HCT116 (cell line): ENCODE measurements around the gene TNFRSF25. TPM values are rescaled to one million over a fixed set of nuclear protein-coding genes. Genes with fewer than 3 reads are reported as not detected.

Experiments
- ATAC-seq: fragments of 200-7000 bp; cut with Tn5 transposase; 2 replicates; pipeline ENCODE4 v1.9.1; 2020; ENCODE audit warnings: mild to moderate bottlenecking, moderate library complexity
- BruUV-seq: library from RNA; stranded (reverse); fragments of 400-500 nt; replicated peaks from 2 replicates; lab custom pipeline; 2021; lab: Mats Ljungman, UMichigan
- CTCF ChIA-PET: fragments of 300-600 bp; sonication (Branson Sonifier 250); formaldehyde crosslinking; loops from one replicate; lab custom pipeline; 2021; ENCODE audit warnings: antibody characterized with exemption; lab: Charles Lee
- POLR2A ChIA-PET: fragments of 300-600, 350-600 bp; sonication (Branson Sonifier 250); formaldehyde crosslinking; loops from one replicate; lab custom pipeline; 2021; ENCODE audit warnings: antibody characterized with exemption; lab: Charles Lee
- RAD21 ChIA-PET, 2 experiments: fragments of 300-600 bp; sonication (Branson Sonifier 250); formaldehyde crosslinking; loops; one replicate each; lab custom pipeline; 2023; ENCODE audit warnings: low total read pairs in 2 of 2; ENCODE audit not compliant: uncharacterized antibody in 2 of 2, unreplicated experiment in 2 of 2, low non-redundant PET in 1 of 2; lab: Charles Lee
- DNase-seq: peaks from one replicate; pipeline ENCODE4 v3.0.0-alpha.2; 2010; ENCODE audit warnings: low read depth, low spot score
- H2AFZ ChIP-seq: fragments of 200-600 bp; shearing (Covaris generic), sonication (generic); 2 replicates; pipeline ENCODE4 v1.6.1; 2017; ENCODE audit warnings: low read depth, mixed run types, mixed read lengths, antibody characterized with exemption, low read length; ENCODE audit not compliant: poor library complexity, severe bottlenecking
- H3K27ac ChIP-seq: 2 replicates; pipeline ENCODE4 v1.5.1; 2012; ENCODE audit warnings: low read depth, low read length
- H3K27me3 ChIP-seq: fragments of 200-600 bp; sonication (generic); 2 replicates; pipeline ENCODE4 v1.6.1; 2016; ENCODE audit warnings: mixed run types, low read length, mixed read lengths; ENCODE audit not compliant: insufficient read depth
- H3K36me3 ChIP-seq, 2 experiments: fragments of 200-500 bp in 1 of 2; fragments of 200-600 bp in 1 of 2; sonication (Bioruptor generic) in 1 of 2; sonication (generic) in 1 of 2; 2 replicates each; pipeline versions ENCODE4 v1.5.1 to v1.6.1; 2014 to 2016; ENCODE audit warnings: low read length in 2 of 2, inconsistent platforms in 1 of 2, mixed read lengths in 1 of 2, mixed run types in 1 of 2; ENCODE audit not compliant: insufficient read depth in 2 of 2, control insufficient read depth in 1 of 2
- H3K4me1 ChIP-seq, 2 experiments: fragments of 200-600 bp in 1 of 2; sonication (generic) in 1 of 2; 2 replicates each; pipeline versions ENCODE4 v1.5.1 to v1.6.1; 2012 to 2017; ENCODE audit warnings: low read length in 2 of 2, inconsistent platforms in 1 of 2, mild to moderate bottlenecking in 1 of 2, mixed read lengths in 1 of 2, mixed run types in 1 of 2, moderate library complexity in 1 of 2; ENCODE audit not compliant: insufficient read depth in 2 of 2, control insufficient read depth in 1 of 2
- H3K4me2 ChIP-seq: fragments of 200-600 bp; sonication (generic); 2 replicates; pipeline ENCODE4 v1.6.1; 2017; ENCODE audit warnings: mixed run types, low read length, mixed read lengths
- H3K4me3 ChIP-seq, 2 experiments: fragments of 200-600 bp in 1 of 2; sonication (generic) in 1 of 2; replicated peaks in 1 of 2; 2 replicates each; pipeline ENCODE4 v1.5.1; 2011 to 2016; ENCODE audit warnings: low read length in 2 of 2, control low read depth in 1 of 2, low read depth in 1 of 2, mild to moderate bottlenecking in 1 of 2, mixed read lengths in 1 of 2, mixed run types in 1 of 2
- H3K79me2 ChIP-seq: fragments of 200-600 bp; sonication (generic); 2 replicates; pipeline ENCODE4 v1.6.1; 2017; ENCODE audit warnings: mild to moderate bottlenecking, mixed run types, low read length, moderate library complexity, mixed read lengths; ENCODE audit not compliant: insufficient read depth
- H3K9ac ChIP-seq: fragments of 200-600 bp; sonication (generic); 2 replicates; pipeline ENCODE4 v1.6.1; 2016; ENCODE audit warnings: low read length, mixed read lengths
- H3K9me2 ChIP-seq: fragments of 200-600 bp; sonication (generic), shearing (Covaris generic); 2 replicates; pipeline ENCODE4 v1.6.1; 2017; ENCODE audit warnings: mixed run types, mild to moderate bottlenecking, moderate library complexity; ENCODE audit not compliant: insufficient read depth
- H3K9me3 ChIP-seq, 2 experiments: fragments of 200-500 bp in 1 of 2; fragments of 200-600 bp in 1 of 2; sonication (Bioruptor generic) in 1 of 2; sonication (generic) in 1 of 2; 2 replicates each; pipeline ENCODE4 v1.6.1; 2014 to 2017; ENCODE audit warnings: low read length in 2 of 2, mixed read lengths in 2 of 2, inconsistent platforms in 1 of 2, low read depth in 1 of 2, mild to moderate bottlenecking in 1 of 2, mixed run types in 1 of 2, moderate library complexity in 1 of 2; ENCODE audit not compliant: control insufficient read depth in 1 of 2, insufficient read depth in 1 of 2
- H4K20me1 ChIP-seq: fragments of 200-600 bp; sonication (generic), shearing (Covaris generic); 2 replicates; pipeline ENCODE4 v1.6.1; 2017; ENCODE audit warnings: mixed run types, mild to moderate bottlenecking, moderate library complexity; ENCODE audit not compliant: insufficient read depth
- CBX3 ChIP-seq: IDR thresholded peaks from 2 replicates; pipeline ENCODE4 v1.6.1; 2012; ENCODE audit warnings: low read depth
- CTCF ChIP-seq, 3 experiments: fragments of 200-600 bp in 1 of 3; sonication (generic) in 1 of 3; IDR thresholded peaks in 2 of 3; conservative IDR thresholded peaks in 1 of 3; 2 replicates each; pipeline ENCODE4 v1.5.1; 2012 to 2017; ENCODE audit warnings: low read depth in 2 of 3, low read length in 2 of 3, antibody characterized with exemption in 1 of 3, borderline replicate concordance in 1 of 3, control low read depth in 1 of 3, mild to moderate bottlenecking in 1 of 3, mixed read lengths in 1 of 3, mixed run types in 1 of 3, moderate library complexity in 1 of 3; ENCODE audit not compliant: insufficient read depth in 1 of 3
- ELF1 ChIP-seq: IDR thresholded peaks from 2 replicates; pipeline ENCODE4 v1.6.1; 2012; ENCODE audit warnings: low read depth, borderline replicate concordance
- EZH2 ChIP-seq: fragments of 200-600 bp; sonication (generic); IDR thresholded peaks from 2 replicates; pipeline ENCODE4 v1.6.1; 2017; ENCODE audit warnings: antibody characterized with exemption, mixed run types
- EZH2phosphoT487 ChIP-seq: fragments of 200-600 bp; IDR thresholded peaks from 2 replicates; pipeline ENCODE4 v1.6.1; 2018; ENCODE audit warnings: antibody characterized with exemption, borderline replicate concordance
- JUND ChIP-seq: IDR thresholded peaks from 2 replicates; pipeline ENCODE4 v1.6.1; 2012
- POLR2A ChIP-seq: IDR thresholded peaks from 2 replicates; pipeline ENCODE4 v1.7.0; 2011; ENCODE audit warnings: borderline replicate concordance; ENCODE audit not compliant: insufficient read depth, insufficient read length; ENCODE audit errors: extremely low read depth
- POLR2AphosphoS5 ChIP-seq: IDR thresholded peaks from 2 replicates; pipeline ENCODE4 v1.6.1; 2011; ENCODE audit warnings: mild to moderate bottlenecking, low read depth, low read length, moderate library complexity
- RAD21 ChIP-seq: IDR thresholded peaks from 2 replicates; pipeline ENCODE4 v1.6.1; 2012; ENCODE audit warnings: low read depth, mild to moderate bottlenecking
- SIN3A ChIP-seq: IDR thresholded peaks from 2 replicates; pipeline ENCODE4 v1.6.1; 2012; ENCODE audit warnings: low read depth
- SRF ChIP-seq: IDR thresholded peaks from 2 replicates; pipeline ENCODE4 v1.6.1; 2012; ENCODE audit warnings: low read depth
- TCF7L2 ChIP-seq: IDR thresholded peaks from 2 replicates; pipeline ENCODE4 v1.7.0; 2011; ENCODE audit warnings: borderline replicate concordance, inconsistent platforms; ENCODE audit not compliant: insufficient read depth, insufficient read length; ENCODE audit errors: extremely low read depth
- YY1 ChIP-seq: IDR thresholded peaks from 2 replicates; pipeline ENCODE4 v1.6.1; 2011; ENCODE audit warnings: low read length, low read depth, moderate library complexity, mild to moderate bottlenecking; ENCODE audit not compliant: insufficient replicate concordance; ENCODE audit errors: extremely low read depth
- ZFX ChIP-seq: fragments of 450-650 bp; IDR thresholded peaks from 2 replicates; pipeline ENCODE4 v1.6.1; 2017
- intact Hi-C: fragments of 100-400 bp; cut with micrococcal nuclease; formaldehyde crosslinking; loops from 2 replicates; pipeline ENCODE4 v1.10.0; 2022
- total RNA-seq: library from RNA; stranded (reverse); gene quantifications from one replicate; pipeline ENCODE4 v1.2.1, GENCODE V29; 2021; ENCODE audit not compliant: unreplicated experiment

Gene TNFRSF25
- total RNA-seq, 1 experiment from 2014 or later = 27.5 TPM

GRCh38 chr1:6491081-6491449 lies 25.1 kb upstream of the TNFRSF25 start:
- Histone ChIP-seq H3K9me2 (no peaks in the 10 kb centered on the region), H3K79me2 (peaks cover 5% of the 10 kb centered on the region; the same call in 1 of the 2 replicates), H3K4me2 (peak overlapping the region; percentile 97), H3K9me3 (no peaks in the 10 kb centered on the region), H4K20me1 (no peaks in the 10 kb centered on the region), H3K27ac (peak overlapping the region; percentile 87), H2AFZ (no peak overlapping the region), H3K36me3 (no peaks in the 10 kb centered on the region), H3K9ac (peak overlapping the region; percentile 91), H3K4me3 (peak overlapping the region; percentile 91 to 96), H3K27me3 (no peaks in the 10 kb centered on the region), H3K4me1 (peaks cover 31 to 63% of the 10 kb centered on the region in 2 experiments)
- TF ChIP-seq ZFX (peak; percentile 56), CBX3 (no peak)
- TSS peak; percentile 67 for BruUV-seq
- CTCF ChIA-PET = interaction anchor here (0.6 to 4.3 kb wide), 11 partner anchors 8 to 111 kb away, joined by 3 to 14 read pairs (median 5); partner anchors contain the start of genes HES2 and NOL9
- ATAC-seq (peak; percentile 1; the same call in 1 of the 2 replicates), DNase-seq (no peak)
- POLR2A ChIA-PET = interaction anchor here (0.8 to 1.8 kb wide), 5 partner anchors 19 to 87 kb away, joined by 3 to 7 read pairs (median 4); no protein-coding TSS in a partner anchor
- intact Hi-C loops = loop anchor here (2.0 kb wide), 2 partner anchors 42 to 156 kb away; no protein-coding TSS in a partner anchor
- RAD21 ChIA-PET = no interaction called here

- peaks cover 5% of the 10 kb centered on the region; the same call in 1 of the 2 replicates for H3K79me2 ChIP-seq
- H3K4me3 ChIP-seq = peak overlapping the region; percentile 91 to 96
- BruUV-seq = TSS peak; percentile 78
- H3K4me1 ChIP-seq = peaks cover 26 to 57% of the 10 kb centered on the region in 2 experiments
- no peaks in the 10 kb centered on the region for H3K9me2 ChIP-seq
- peak overlapping the region; percentile 91 for H3K9ac ChIP-seq
- intact Hi-C loops = loop anchor here (2.0 kb wide), 2 partner anchors 42 to 156 kb away; no protein-coding TSS in a partner anchor
- H4K20me1 ChIP-seq = no peaks in the 10 kb centered on the region
- TF ChIP-seq EZH2 (no peak), ELF1 (no peak), ZFX (peak; percentile 77), EZH2phosphoT487 (no peak), SIN3A (no peak), TCF7L2 (peak; percentile 32), POLR2AphosphoS5 (peak; percentile 52), YY1 (peak; percentile 70), POLR2A (no peak), SRF (no peak), RAD21 (no peak), CTCF (IDR thresholded peaks at IDR 0.05 in 2 of 3, conservative IDR thresholded peaks at IDR 0.05 in 1 of 3; ENCODE audit: borderline replicate concordance in 1 of 3, insufficient read depth in 1 of 3, low read depth in 2 of 3, low read length in 2 of 3) (peak in 1 of 3 experiments; percentile 5; a peak in 1 of 6 replicates), JUND (no peak)
- CTCF ChIA-PET = interaction anchor here (0.6 to 4.3 kb wide), 14 partner anchors 8 to 155 kb away, joined by 3 to 14 read pairs (median 5); partner anchors contain the start of genes HES2 and NOL9
- peak; percentile 59 for DNase-seq
- no peaks in the 10 kb centered on the region for H3K27me3 ChIP-seq
- H3K36me3 ChIP-seq = no peaks in the 10 kb centered on the region
- POLR2A ChIA-PET = interaction anchor here (0.8 to 1.8 kb wide), 4 partner anchors 19 to 87 kb away, joined by 4 to 7 read pairs (median 5); no protein-coding TSS in a partner anchor
- peak overlapping the region; percentile 87 for H3K27ac ChIP-seq
- H3K9me3 ChIP-seq = no peaks in the 10 kb centered on the region
- H2AFZ ChIP-seq = no peak overlapping the region
- RAD21 ChIA-PET = no interaction called here
- peak overlapping the region; percentile 97 for H3K4me2 ChIP-seq
- ATAC-seq = peak; percentile 65
These were observed 24.5 kb upstream of the TNFRSF25 start for GRCh38 chr1:6490181-6491080.
